Amygdala (tissue), 56 donors: Measurements from ENCODE around the gene TENM3.

ENCODE experiments used
- DNase-seq, 56 donors: peaks; one replicate each; lab custom pipeline; 2025; lab: John Stamatoyannopoulos, UW

The TENM3 gene

DNA sequence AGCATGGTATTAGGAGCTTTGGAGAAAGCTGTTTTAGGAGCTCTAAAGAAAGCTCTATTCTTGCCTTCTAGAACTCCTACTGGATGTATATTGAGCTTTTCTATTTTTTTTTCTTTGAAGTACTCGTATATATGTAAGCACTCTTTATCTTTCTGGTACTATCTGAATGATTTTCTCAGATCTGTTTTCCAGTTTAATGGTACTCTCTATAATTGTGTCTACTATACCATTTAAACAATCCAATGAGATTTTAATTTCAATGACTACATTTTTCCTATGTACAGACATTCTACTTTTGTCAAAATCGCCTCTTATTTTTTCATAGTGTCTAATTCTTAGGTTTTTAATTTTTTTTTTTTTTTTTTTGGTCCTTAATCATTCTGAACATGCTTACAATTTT is 345.9 kb downstream of the TENM3 start:
- DNase-seq = no peak

- DNase-seq = no peak
Observed at GRCh38 chr4:182593402-182593801, 350.2 kb downstream of the TENM3 start.

DNA sequence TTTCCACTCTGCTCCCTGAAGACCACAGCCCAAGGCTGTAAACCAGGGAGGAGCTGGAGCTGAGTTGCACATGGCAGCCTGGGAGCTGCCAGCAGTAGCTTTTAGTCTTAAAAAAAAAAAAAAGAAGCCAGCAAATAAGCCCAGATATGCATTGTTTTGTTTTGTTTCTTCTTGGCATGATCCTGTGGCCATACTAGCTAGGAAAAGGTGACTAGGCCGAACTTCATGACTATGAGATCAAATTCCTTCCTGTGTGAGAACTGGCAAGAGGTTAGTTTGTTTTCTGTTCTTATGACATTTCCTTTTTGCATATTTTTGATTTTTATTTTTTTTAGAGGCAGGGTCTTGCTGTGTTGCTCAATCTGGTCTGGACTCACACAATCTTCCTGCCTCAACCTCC is 350.7 kb downstream of the TENM3 start:
- no peak for DNase-seq

GRCh38 chr4:182600093-182600492 is 356.9 kb downstream of the TENM3 start:
- DNase-seq = no peak

GRCh38 chr4:182600856-182601255 is 357.7 kb downstream of the TENM3 start:
- DNase-seq = no peak

DNA sequence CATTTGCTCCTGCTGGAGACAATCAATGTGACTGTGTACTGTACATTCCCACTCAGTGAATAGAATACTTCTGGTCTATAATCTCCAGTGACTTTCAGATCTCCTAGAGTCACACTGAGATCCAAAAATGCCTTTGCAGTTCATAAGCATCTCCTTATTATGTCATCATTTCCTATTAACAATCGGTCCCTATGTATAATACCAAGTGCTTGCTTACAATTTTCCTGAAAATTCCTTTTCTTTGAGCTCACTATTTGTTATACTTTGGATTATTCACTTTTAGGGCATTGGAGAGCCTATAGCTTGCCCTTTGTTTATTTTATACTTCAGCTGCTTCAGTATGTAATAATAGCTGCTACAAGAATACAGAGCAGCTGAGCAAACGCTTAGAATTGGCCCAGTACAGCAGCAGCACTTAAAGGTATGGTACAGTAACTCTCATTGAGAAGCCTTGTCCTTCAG is 361.0 kb downstream of the TENM3 start:
- DNase-seq = no peak

- DNase-seq = no peak
Observed at GRCh38 chr4:182604953-182605352, 361.8 kb downstream of the TENM3 start.

DNA sequence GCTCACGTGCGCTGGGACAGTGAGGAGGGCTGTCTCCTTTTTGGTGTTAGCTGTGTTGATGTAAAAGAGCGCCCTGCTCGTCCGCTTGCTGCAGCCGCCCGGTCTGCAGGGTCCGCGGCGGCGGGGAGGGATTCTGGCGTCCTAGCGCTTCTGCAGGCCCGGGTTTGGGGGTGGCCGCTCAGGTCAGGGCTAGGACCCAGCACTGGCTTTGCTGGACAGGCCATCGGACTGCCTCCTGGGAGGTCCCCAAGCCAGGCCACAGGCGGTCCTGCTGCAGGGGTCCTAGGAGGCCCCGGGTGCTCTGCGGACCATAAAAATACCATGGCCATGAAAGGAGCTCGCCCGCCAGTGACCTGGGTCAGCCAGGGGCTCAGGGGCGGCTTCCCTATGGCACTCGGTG is 365.3 kb downstream of the TENM3 start:
- no peak for DNase-seq

DNA sequence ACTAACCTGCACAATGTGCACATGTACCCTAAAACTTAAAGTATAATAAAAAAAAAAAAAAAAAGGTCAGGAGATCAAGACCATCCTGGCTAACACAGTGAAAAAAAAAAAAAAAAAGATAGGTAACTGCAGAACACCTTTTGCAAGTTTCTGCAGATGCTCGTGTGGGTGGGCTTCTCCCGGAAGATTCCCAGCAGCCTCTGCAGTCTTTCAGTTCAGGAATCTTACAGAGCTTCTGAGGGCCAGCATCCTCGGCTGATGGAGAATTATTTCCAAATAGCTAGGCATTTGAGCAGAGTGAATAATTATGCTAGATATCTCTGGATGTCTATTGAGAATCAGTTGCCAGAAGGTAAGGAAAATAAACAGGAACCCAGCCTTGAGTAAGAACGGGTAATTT is 373.3 kb downstream of the TENM3 start:
- DNase-seq = no peak

DNA sequence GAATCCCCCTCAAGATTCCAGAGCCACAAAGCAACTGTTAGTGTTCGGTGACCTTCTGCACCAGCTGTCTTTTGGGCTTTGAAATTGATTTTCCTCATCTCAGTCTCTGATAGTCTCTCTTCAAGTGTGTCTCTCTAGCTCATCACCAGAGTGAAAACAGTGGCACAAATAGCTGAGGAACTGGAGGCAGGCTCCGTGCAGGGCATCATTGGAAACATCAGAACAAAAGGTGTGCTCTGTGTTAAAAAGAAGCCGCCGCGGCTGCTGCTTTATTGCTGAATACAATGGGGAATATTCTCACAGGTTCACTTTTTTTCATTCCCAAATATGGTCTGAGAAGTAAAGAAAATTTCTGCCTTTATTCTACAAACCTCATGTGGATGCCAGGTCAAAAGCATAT is 376.5 kb downstream of the TENM3 start:
- DNase-seq = no peak

DNA sequence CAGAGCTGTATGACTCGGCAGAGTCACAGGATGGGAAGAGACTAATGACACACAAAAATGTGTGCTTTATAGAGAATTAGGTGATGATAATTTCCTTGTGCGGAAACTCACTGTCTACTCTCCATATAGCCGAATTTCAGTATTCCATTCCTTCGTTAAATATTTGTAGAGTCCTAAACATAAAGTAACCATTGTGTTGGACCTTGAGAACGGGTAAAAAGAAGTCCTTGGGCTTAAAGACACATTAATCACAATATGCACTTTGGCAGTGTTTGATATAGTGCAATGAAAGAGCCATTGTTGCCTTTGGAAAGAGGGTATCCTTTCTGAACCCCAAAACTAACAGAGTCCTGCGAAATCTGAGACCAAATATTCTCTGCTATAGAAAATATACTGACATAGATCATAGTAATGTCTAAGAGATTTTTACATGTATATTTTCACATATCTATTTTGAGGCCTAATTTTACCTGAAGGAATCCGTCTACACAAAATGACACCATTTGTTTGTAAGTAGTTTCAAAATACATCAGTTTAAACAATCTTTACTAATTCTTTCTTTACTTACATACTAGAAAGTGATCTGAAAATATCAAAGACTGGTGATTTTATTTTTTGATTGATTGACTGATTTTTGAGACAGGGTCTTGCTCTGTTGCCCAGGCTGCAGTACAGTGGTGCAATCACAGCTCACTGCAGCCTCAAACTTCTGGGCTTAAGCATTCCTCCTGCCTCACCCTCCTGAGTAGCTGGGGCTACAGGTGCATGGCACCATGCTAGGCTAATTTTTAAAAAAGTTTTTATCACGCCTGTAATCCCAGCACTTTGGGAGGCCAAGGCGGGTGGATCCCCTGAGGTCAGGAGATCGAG is 377.1 kb downstream of the TENM3 start:
- DNase-seq = no peak

- no peak for DNase-seq
Observed at GRCh38 chr4:182624281-182624680, 381.1 kb downstream of the TENM3 start.

DNA sequence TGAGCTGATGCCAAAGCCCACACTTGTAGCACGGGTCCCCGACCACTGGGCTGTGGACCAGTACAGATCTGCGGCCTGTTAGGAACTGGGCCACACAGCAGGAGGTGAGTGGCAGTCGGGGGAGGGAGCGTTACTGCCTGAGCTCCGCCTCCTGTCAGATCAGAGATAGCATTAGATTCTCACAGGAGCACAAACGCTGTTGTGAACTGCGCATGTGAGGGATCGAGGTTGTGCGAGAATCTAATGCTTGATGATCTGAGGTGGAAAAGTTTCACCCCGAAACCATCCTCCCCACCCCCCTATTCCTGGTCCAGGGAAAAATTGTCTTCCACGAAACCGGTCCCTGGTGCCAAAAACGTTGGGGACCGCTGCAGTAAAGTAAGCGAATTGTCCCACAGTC is 382.0 kb downstream of the TENM3 start:
- no peak for DNase-seq

DNA sequence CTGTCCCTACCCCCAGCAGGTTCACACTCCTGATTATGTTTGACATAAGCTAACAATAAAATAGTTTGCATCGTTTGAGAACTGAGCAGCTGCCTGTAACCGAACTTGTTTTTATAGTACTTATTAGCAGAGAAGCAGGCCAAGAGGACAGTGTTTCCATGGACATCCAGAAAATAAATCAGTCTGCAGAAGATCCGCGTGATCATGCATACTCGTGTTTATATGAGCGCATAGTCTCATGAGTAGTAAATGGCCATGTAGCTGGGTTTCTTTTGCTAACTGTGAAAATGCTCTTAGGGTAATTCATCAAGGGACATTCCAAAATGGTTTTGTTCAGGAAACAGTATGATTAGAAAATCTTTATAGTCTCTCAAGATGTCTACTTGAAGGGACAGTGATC is 384.8 kb downstream of the TENM3 start:
- DNase-seq = no peak

- DNase-seq = no peak
Observed at GRCh38 chr4:182628544-182628943, 385.3 kb downstream of the TENM3 start.

GRCh38 chr4:182629096-182629495 is 385.9 kb downstream of the TENM3 start:
- DNase-seq = no peak

- no peak for DNase-seq
Observed at GRCh38 chr4:182640491-182640890, 397.3 kb downstream of the TENM3 start.

- DNase-seq = no peak
Observed at GRCh38 chr4:182640932-182641331, 397.7 kb downstream of the TENM3 start.

- no peak for DNase-seq
Observed at GRCh38 chr4:182642831-182643230, 399.6 kb downstream of the TENM3 start.

DNA sequence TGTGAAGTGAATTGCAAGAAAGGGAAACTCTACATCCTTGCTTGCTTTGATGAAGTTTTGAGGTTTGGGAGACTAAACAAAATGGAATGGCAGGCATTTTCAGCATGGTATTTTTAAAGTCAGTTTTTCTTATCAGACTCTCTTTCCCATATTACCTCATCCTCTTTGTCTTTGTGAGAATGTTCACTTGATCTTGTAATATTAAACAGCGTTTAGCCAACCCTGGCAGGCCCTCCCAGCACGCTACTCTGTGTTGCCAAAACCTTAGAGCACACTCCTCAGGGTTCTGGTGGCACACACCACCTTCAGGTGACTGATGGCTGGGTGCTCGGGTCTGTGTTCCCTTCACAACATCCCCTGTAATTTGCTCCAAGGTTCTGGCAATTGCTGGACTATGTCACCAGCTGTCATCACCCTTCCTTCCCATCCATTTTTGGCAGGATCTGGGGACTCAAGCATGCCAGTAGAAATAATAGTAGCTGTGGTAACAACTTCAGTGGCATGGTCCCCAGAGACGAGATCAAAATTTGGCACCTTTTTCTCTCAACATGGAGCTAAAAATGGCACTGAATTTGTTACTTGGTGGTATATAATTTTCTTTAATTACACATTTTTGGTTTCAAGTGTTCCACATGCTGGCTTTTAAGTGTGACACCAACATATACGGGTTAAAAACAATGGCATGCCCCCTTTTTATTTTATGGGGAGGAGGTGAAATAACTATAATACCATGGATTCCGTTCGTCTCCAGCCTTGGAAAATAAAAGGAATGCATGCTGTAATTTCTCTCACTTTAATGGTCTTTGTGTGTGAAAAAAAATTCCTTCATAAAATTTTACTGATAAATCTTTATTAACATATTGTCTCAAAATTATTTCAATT is 400.8 kb downstream of the TENM3 start:
- no peak for DNase-seq

DNA sequence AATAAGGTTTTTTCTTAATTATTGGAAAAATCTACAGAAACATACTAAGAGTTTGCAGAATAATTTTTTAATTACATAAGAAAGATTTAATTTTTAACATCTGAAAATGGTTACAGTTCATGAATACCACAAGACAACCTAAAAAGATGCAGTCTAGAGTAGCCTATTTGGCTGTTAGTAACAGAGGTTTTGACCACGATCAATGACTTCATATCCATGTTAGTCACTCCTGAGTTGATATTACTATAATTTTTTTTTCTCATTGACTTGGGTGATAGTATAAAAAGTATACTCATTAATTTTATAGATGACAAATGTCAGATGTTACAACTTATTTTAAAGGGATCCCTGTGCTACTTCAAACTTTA is 401.5 kb downstream of the TENM3 start:
- no peak for DNase-seq

- DNase-seq = no peak
Observed at GRCh38 chr4:182645511-182645910, 402.3 kb downstream of the TENM3 start.
